ENCODE data around the gene PNMA6E.

PNMA6E gene

GRCh38 chrX:153370293-153371055 is 30.7 kb downstream of the PNMA6E start:
- no peak for DNase-seq (ENCODE audit: low read depth)

GRCh38 chrX:153366878-153367538 is 34.1 kb downstream of the PNMA6E start:
- H3K4me3 ChIP-seq (ENCODE audit: low read depth, low read length): no peak overlapping the region
- no peak for DNase-seq (ENCODE audit: low read depth)

More at GRCh38 chrX:153370293-153371055, 30.7 kb downstream of the PNMA6E start:
- H3K4me3 ChIP-seq (ENCODE audit: low read depth, low read length): no peak overlapping the region

DNA sequence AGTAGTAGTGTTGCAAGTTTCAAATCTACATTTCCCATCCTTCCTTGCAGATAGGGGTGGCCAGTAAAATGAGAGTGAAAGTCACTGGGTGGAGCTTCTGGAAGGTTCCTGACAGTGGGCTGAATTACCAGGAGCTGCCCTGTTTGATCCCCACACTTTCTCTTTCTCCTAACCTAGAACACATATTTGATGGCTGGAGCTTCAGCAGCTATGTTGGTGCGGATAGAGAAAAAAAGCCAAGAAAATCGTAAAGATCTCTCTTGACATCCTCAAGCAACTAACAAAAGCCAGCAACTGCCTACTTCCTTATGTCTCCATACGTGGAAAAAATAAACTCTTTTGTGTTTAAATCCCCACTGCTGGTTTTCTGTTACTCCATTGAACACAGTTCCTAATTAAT is 35.0 kb downstream of the PNMA6E start:
- H3K4me3 ChIP-seq (ENCODE audit: low read depth, low read length): no peak overlapping the region
- DNase-seq (ENCODE audit: low read depth): no peak

DNA sequence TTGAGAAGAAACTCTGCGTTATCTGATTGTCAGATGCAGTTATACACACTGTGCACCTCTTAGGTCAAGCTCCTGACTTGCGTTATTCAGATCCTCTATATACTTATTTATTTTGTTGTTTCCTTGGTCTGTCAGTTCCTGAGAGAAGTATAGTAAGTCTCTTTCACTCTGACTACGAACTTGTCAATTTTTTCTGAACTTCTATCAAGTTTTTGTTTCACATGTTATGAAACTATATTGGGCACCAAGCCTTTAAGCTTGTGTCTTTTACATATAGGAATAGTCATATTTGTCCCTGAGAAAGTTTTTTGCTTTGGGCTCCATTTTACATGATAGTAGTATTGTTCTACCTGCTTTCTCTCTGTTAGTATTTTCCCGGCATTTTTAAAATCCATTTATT is 35.5 kb downstream of the PNMA6E start:
- no peak overlapping the region for H3K4me3 ChIP-seq (ENCODE audit: low read depth, low read length)
- DNase-seq (ENCODE audit: low read depth): no peak

DNA sequence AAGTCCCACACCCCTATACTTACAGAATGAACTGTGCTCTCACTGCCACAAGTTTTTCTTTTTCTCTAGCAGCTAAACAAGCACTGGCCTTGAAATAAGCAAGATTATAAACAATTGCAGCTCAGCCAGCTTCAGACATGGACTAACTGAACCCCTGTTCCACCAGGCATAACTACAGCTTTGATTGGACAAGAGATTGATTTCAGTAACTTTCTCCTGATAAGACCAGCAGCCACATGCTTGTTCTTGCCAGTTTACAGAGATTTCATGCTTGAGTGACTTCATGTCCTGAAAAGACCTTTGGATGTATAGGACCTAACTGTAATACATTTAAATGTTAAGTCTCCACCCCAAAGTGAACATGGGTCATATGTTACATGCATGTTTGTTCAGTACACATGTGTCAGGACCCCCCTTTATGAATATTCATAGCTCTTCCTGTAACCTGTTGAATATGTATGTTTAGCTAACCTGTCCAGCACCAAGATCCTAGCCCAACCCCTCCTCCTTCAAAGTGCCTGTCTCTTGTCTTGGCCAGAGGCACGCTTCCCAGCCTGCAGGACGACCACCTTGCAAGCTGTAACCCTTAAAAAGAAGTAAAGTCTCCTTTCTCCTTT is 39.3 kb downstream of the PNMA6E start:
- H3K4me3 ChIP-seq (ENCODE audit: low read depth, low read length): no peak overlapping the region
- DNase-seq (ENCODE audit: low read depth): no peak

DNA sequence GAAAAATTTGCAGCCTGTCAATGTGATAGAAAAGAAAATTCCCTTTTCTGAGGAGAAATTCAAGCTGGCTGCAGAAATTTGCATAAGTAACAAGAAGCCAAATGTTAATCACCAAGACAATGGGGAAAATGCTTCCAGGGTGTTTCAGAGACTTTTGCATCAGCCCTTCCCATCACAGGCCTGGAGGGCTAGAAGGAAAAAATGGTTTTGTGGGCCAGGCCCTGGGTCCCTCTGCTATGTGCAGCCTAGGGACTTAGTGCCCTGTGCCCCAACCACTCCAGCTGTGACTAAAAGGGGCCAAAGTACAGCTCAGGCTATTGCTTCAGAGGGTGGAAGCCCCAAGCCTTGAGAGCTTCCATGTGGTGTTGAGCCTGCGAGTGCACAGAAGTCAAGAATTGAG is 43.3 kb downstream of the PNMA6E start:
- DNase-seq (ENCODE audit: low read depth): no peak
- H3K4me3 ChIP-seq (ENCODE audit: low read depth, low read length): no peak overlapping the region

- H3K4me3 ChIP-seq (ENCODE audit: low read depth, low read length): no peak overlapping the region
- DNase-seq (ENCODE audit: low read depth): no peak
These were observed 47.7 kb downstream of the PNMA6E start for GRCh38 chrX:153353416-153353815.

DNA sequence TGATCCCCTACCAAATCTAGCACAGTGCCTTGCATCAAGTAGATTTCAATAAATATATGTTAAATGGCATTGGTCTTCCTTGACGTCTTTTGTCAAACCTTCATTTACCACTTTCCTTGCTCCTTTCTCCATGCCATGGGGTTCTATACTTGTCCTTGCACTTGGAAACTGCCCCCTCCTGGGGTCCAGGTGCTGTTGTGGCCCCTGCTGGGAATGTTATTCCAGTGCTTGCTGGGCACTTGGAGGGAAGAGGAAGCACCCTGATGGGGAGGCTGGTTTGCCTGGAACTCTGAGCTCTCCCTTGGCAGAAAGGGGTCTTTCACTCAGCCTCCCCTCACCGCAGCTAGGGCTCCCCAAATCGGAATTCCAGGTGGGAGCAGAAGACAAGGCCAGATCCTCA is 48.3 kb downstream of the PNMA6E start:
- H3K4me3 ChIP-seq (ENCODE audit: low read depth, low read length): no peak overlapping the region

GRCh38 chrX:153351981-153352380 is 49.2 kb downstream of the PNMA6E start:
- no peak overlapping the region for H3K4me3 ChIP-seq (ENCODE audit: low read depth, low read length)

More for the DNA sequence above, 48.3 kb downstream of the PNMA6E start:
- DNase-seq (ENCODE audit: low read depth): no peak

DNA sequence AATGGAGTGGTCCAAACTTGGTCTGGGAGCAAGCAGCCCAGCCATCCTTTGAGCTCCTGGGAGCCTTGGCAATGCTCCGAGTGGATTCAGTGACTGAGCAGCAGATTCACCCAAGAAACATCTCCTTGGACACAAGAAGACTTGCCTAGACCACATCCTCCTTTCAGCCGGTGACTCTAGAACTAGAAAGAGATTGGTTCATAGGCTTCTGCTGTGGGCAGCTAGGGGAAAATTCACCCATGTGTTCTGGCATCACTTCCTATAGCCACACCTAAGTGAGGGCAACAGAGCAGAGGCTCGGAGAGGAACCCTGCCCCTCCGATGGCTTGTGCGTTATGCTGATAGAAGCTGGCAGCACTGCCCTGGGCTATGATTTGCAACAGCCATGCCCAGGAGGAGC is 51.2 kb downstream of the PNMA6E start:
- DNase-seq (ENCODE audit: low read depth): no peak
- H3K4me3 ChIP-seq (ENCODE audit: low read depth, low read length): no peak overlapping the region

More at GRCh38 chrX:153351981-153352380, 49.2 kb downstream of the PNMA6E start:
- no peak for DNase-seq (ENCODE audit: low read depth)

DNA sequence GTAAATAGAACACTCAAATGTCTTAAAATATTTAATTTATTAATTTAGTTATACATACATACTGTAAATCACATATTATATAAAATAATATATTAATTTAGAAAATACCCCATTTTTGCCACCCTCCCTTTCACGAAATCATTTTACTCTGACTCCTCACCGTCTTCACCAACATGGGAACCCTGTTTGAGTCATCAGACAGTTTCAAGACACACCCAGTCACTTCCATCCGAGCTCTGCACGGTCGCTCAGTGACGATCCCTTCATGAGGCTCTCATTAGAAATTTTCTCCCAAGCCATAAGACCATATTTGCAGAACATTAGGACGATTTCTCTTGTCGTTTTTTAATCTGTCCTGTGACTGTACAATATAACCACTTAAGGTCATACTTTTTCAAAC is 52.7 kb downstream of the PNMA6E start:
- DNase-seq (ENCODE audit: low read depth): no peak
- no peak overlapping the region for H3K4me3 ChIP-seq (ENCODE audit: low read depth, low read length)

DNA sequence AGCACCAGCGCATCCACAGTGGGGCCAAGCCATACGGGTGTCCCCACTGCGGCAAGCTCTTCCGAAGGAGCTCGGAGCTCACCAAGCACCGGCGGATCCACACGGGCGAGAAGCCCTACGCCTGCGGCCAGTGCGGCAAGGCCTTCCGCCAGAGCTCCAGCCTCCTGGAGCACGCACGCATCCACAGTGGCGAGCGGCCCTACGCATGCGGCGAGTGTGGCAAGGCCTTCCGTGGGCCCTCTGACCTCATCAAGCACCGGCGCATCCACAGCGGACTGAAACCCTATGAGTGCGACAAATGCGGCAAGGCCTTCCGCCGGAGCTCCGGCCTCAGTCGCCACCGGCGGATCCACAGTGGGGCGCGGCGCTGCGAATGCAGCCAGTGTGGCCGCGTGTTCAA is 53.6 kb downstream of the PNMA6E start:
- no peak for DNase-seq (ENCODE audit: low read depth)
- H3K4me3 ChIP-seq (ENCODE audit: low read depth, low read length): no peak overlapping the region

Data from skeletal muscle cell (primary cell).